OCI-LY3 (cell line): Measurements from ENCODE around the gene MTMR6.
A peak's percentile ranks its signal among the peaks of the same experiment; 100 is the strongest.

ENCODE experiments used
- H2AFZ ChIP-seq: fragments of 200-600, 300-600 bp; shearing (Covaris generic); 2 replicates; pipeline ENCODE4 v1.6.0; 2014; ENCODE audit warnings: antibody characterized with exemption, low read depth, low read length
- H3K27ac ChIP-seq: fragments of 200-600, 300-600 bp; sonication (generic); 2 replicates; pipeline ENCODE4 v1.5.1; 2014; ENCODE audit warnings: mild to moderate bottlenecking, low read length, moderate library complexity, mixed read lengths
- H3K27me3 ChIP-seq: fragments of 200-600, 300-600 bp; sonication (generic); 2 replicates; pipeline ENCODE4 v1.6.1; 2014; ENCODE audit warnings: low read depth, low read length, mixed read lengths
- H3K36me3 ChIP-seq: fragments of 200-600, 300-600 bp; sonication (generic); replicated peaks from 2 replicates; pipeline ENCODE3; 2014; ENCODE audit warnings: low read depth, low read length, mixed read lengths
- H3K4me1 ChIP-seq: fragments of 300-600, 200-600 bp; sonication (generic); 2 replicates; pipeline ENCODE4 v1.6.1; 2014; ENCODE audit warnings: low read length, mixed read lengths
- H3K4me2 ChIP-seq: fragments of 200-600, 300-600 bp; sonication (generic); 2 replicates; pipeline ENCODE4 v1.6.1; 2014; ENCODE audit warnings: low read length, mixed read lengths
- H3K4me3 ChIP-seq: fragments of 300-600, 200-600 bp; sonication (generic); 2 replicates; pipeline ENCODE4 v1.5.1; 2014; ENCODE audit warnings: antibody characterized with exemption, mild to moderate bottlenecking, low read length, moderate library complexity
- H3K79me2 ChIP-seq: fragments of 300-600, 200-600 bp; shearing (Covaris generic); 2 replicates; pipeline ENCODE4 v1.6.1; 2014; ENCODE audit warnings: mild to moderate bottlenecking, low read length, mixed read lengths
- H3K9ac ChIP-seq: fragments of 300-600, 200-600 bp; shearing (Covaris generic); 2 replicates; pipeline ENCODE4 v1.6.0; 2014; ENCODE audit warnings: mild to moderate bottlenecking, low read length, moderate library complexity
- H3K9me3 ChIP-seq: fragments of 200-600, 300-600 bp; shearing (Covaris generic); 2 replicates; pipeline ENCODE4 v1.6.1; 2014; ENCODE audit warnings: low read length, mixed read lengths; ENCODE audit not compliant: insufficient read depth
- H4K20me1 ChIP-seq: fragments of 200-600, 300-600 bp; sonication (generic); 2 replicates; pipeline ENCODE4 v1.6.1; 2016; ENCODE audit warnings: low read length, mixed read lengths; ENCODE audit not compliant: insufficient read depth
- EZH2phosphoT487 ChIP-seq: fragments of 200-600 bp; shearing (Covaris generic); IDR thresholded peaks from 2 replicates; pipeline ENCODE4 v1.6.1; 2018; ENCODE audit warnings: antibody characterized with exemption, mixed run types, low read depth
- TF ChIP-seq, protein P1 (sequence below): fragments of 200-600, 300-600 bp; sonication (generic); IDR thresholded peaks from 2 replicates; pipeline ENCODE4 v1.5.1; 2014; ENCODE audit warnings: antibody characterized with exemption, low read length, low read depth

Gene MTMR6

DNA sequence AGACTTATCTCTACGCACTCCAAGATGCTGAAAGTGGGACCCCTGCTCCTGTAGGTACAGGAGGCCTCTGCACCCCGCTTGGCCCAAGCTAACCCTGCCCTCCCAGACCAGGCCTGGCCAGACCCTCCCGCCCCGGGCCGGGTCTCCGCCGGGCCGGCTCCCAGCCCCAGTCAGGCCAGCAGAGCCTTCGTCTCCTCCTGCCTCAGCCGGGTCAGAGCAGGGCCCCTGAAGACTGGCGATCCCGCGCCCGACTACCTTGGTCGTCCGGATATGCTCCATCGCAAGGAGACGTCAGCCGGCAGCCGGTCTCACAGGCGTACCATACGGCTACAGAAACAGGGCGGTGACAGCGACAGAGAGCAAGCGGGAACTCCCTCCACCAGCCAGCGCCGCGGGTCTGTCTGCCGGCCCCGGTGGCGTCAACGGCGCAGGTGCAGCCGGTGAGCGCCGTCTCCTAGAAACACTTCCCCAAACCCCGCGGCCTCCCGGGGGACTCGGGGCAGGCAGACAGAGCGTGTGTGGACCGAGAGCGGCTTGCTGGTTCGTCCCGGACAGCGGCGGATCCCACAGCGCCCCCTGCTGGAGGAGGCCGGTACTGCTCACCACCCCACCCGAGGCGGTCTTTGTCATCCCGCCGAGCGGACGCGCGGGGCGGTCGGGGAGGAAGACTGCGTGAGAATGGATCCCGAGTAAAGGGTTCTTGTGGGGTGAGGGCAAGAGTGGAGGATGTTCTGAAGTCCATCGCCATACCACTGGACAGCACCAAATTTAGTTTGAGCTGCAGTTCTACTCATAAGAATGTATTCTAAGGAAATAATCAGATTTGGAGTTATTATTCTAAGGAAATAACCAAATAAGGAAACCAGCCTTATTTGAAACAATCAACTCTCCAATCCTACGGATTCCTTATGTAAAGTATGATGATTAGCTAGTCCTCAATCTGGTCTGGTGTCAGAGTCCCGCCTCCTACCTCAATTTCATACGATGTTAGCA is at the start of gene MTMR6:
TSS of gene MTMR6 (minus strand) at position 520 of the 993 bp plus-strand sequence. CDS start at position 279, 241 bp downstream.
- Histone ChIP-seq H4K20me1 (no peaks in the 10 kb centered on the region; the same call in 1 of the 2 replicates), H3K27ac (peak within 1 kb of the TSS; percentile 91), H3K4me1 (peaks cover 38% of the 10 kb centered on the region), H3K79me2 (peaks cover 48% of the 10 kb centered on the region), H3K9ac (peak within 1 kb of the TSS; percentile 95), H3K27me3 (no peaks in the 10 kb centered on the region), H3K4me3 (peak within 1 kb of the TSS; percentile 87), H3K9me3 (no peaks in the 10 kb centered on the region), H3K4me2 (peak within 1 kb of the TSS; percentile 94), H3K36me3 (peaks cover 11% of the 10 kb centered on the region), H2AFZ (peak within 1 kb of the TSS; percentile 98)
- TF ChIP-seq EZH2phosphoT487, result no peak
- TF ChIP-seq, protein P1, sequence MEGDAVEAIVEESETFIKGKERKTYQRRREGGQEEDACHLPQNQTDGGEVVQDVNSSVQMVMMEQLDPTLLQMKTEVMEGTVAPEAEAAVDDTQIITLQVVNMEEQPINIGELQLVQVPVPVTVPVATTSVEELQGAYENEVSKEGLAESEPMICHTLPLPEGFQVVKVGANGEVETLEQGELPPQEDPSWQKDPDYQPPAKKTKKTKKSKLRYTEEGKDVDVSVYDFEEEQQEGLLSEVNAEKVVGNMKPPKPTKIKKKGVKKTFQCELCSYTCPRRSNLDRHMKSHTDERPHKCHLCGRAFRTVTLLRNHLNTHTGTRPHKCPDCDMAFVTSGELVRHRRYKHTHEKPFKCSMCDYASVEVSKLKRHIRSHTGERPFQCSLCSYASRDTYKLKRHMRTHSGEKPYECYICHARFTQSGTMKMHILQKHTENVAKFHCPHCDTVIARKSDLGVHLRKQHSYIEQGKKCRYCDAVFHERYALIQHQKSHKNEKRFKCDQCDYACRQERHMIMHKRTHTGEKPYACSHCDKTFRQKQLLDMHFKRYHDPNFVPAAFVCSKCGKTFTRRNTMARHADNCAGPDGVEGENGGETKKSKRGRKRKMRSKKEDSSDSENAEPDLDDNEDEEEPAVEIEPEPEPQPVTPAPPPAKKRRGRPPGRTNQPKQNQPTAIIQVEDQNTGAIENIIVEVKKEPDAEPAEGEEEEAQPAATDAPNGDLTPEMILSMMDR, result peak; percentile 92

DNA sequence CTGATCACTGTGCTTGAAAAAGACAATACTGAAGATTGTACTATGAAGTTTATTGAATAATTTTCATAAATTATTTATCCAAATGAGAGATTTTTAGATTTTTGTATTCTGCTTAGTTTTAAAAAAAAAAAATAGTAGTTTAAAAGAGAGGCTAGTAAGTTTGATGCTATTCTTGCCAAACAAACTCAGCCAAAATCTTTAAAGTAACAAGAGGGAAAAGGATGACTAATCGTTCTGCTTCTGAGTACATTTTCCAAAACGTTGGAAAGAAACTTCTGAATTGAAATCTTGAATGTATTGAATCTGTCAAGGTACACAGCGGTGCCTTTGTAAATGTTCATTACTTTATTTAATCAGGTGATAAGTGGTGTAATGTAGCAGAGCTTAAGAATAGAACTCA is 48.6 kb upstream of the MTMR6 start:
- Histone ChIP-seq H3K4me1 (no peaks in the 10 kb centered on the region), H3K27me3 (no peaks in the 10 kb centered on the region), H3K4me3 (no peak overlapping the region), H3K9me3 (no peaks in the 10 kb centered on the region), H3K36me3 (peaks cover 57% of the 10 kb centered on the region), H3K4me2 (no peak overlapping the region), H2AFZ (no peak overlapping the region), H3K27ac (no peak overlapping the region), H4K20me1 (no peaks in the 10 kb centered on the region), H3K79me2 (peaks cover 25% of the 10 kb centered on the region; the same call in 1 of the 2 replicates), H3K9ac (no peak overlapping the region)
- TF ChIP-seq, protein P1, result no peak
- TF ChIP-seq EZH2phosphoT487, result no peak

DNA sequence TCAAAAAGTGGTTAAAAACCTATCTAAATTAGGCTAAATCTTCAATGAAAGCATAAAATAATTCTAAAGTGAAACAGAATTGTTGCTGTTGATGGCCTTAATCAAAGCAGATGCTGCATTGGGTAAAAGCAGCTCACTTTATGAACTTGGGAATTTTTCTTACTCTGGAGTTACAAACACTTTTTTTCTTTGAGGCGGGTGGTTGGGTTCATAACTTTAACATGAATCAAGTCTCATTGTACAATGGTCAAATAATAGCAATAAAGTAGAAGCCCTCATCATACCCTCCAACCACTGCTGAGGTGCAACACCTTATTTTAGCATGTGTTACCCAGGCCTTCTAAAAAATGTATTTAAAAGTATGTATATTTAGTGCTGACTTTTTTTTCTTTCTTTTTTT is 43.3 kb upstream of the MTMR6 start:
- H3K36me3 ChIP-seq, result peaks cover 76% of the 10 kb centered on the region
- no peaks in the 10 kb centered on the region for H3K4me1 ChIP-seq
- no peak overlapping the region for H2AFZ ChIP-seq
- H3K9me3 ChIP-seq, result no peaks in the 10 kb centered on the region
- peaks cover 25% of the 10 kb centered on the region; the same call in 1 of the 2 replicates for H3K79me2 ChIP-seq
- no peak for TF ChIP-seq EZH2phosphoT487
- TF ChIP-seq, protein P1, result no peak
- H3K9ac ChIP-seq, result no peak overlapping the region
- H4K20me1 ChIP-seq, result no peaks in the 10 kb centered on the region
- no peak overlapping the region for H3K4me2 ChIP-seq
- no peaks in the 10 kb centered on the region for H3K27me3 ChIP-seq
- H3K27ac ChIP-seq, result no peak overlapping the region
- H3K4me3 ChIP-seq, result no peak overlapping the region

DNA sequence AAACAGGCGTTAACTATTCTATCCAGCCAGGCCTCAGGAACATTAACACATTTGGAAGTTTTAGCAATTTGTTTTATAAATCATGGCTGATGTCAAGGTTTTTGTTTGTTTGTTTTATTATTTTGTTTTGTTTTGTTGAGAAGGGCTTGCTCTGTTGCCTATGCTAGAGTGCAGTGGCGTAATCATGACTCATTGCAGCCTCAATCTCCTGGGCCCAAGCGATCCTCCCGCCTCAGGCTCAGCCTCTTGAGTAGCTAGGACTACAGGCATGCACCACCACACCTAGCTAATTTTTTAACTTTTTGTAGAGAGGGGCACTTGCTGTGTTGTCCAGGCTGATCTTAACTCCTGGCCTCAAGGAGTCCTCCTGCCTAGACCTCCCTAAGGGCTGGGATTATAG is 42.4 kb upstream of the MTMR6 start:
- Histone ChIP-seq H4K20me1 (no peaks in the 10 kb centered on the region), H3K4me1 (no peaks in the 10 kb centered on the region), H3K36me3 (peaks cover 84% of the 10 kb centered on the region), H3K9me3 (no peaks in the 10 kb centered on the region), H3K79me2 (peaks cover 19% of the 10 kb centered on the region; the same call in 1 of the 2 replicates), H3K9ac (no peak overlapping the region), H3K4me2 (no peak overlapping the region), H3K4me3 (no peak overlapping the region), H3K27ac (no peak overlapping the region), H3K27me3 (no peaks in the 10 kb centered on the region), H2AFZ (no peak overlapping the region)
- TF ChIP-seq, protein P1, result no peak
